ENCODE data around the gene NOX4.

DNA sequence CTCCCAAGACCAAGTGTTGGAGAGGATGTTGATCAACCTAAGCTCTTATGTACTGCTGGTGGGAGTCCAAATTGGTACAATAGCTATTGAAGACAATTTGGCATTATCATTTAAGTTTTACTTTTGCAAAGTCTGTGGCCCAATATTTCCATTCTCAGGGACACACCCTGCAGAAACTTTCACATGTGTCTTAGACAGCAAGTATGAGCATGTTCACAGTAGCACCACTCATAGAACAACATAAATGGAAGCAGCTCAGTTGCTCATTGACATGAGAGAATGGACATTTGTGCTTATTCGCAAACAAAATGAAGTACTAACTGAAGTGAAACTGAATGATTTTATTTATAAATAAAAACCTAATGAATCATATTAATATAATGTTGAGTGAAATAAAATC, 135.5 kb downstream of the NOX4 start:
- TF ChIP-seq POLR2A (IDR thresholded peaks at IDR 0.05; ENCODE audit: low read depth, low read length) = no peak
- TF ChIP-seq BHLHE40 (IDR thresholded peaks at IDR 0.05; ENCODE audit: borderline replicate concordance in 1 of 2, low read depth in 2 of 2, low read length in 1 of 2) = no peak
- no peak for TF ChIP-seq YY1 (IDR thresholded peaks at IDR 0.05; ENCODE audit: low read depth, low read length)
- no peak for TF ChIP-seq RAD21 (IDR thresholded peaks at IDR 0.05; ENCODE audit: insufficient read depth, low read depth, low read length)
- TF ChIP-seq JUND (IDR thresholded peaks at IDR 0.05; ENCODE audit: low read depth, low read length) = no peak
- TF ChIP-seq TAF1 (IDR thresholded peaks at IDR 0.05; ENCODE audit: borderline replicate concordance, low read depth, low read length) = no peak
- no peak for TF ChIP-seq SMAD1 (IDR thresholded peaks at IDR 0.05; ENCODE audit: low read depth, partially characterized antibody)
- no peak for TF ChIP-seq POLR2AphosphoS5 (IDR thresholded peaks at IDR 0.05; ENCODE audit: low read length)
- TF ChIP-seq, protein P1, sequence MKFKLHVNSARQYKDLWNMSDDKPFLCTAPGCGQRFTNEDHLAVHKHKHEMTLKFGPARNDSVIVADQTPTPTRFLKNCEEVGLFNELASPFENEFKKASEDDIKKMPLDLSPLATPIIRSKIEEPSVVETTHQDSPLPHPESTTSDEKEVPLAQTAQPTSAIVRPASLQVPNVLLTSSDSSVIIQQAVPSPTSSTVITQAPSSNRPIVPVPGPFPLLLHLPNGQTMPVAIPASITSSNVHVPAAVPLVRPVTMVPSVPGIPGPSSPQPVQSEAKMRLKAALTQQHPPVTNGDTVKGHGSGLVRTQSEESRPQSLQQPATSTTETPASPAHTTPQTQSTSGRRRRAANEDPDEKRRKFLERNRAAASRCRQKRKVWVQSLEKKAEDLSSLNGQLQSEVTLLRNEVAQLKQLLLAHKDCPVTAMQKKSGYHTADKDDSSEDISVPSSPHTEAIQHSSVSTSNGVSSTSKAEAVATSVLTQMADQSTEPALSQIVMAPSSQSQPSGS (IDR thresholded peaks at IDR 0.05; ENCODE audit: low read length) = no peak
- TF ChIP-seq, protein P2, sequence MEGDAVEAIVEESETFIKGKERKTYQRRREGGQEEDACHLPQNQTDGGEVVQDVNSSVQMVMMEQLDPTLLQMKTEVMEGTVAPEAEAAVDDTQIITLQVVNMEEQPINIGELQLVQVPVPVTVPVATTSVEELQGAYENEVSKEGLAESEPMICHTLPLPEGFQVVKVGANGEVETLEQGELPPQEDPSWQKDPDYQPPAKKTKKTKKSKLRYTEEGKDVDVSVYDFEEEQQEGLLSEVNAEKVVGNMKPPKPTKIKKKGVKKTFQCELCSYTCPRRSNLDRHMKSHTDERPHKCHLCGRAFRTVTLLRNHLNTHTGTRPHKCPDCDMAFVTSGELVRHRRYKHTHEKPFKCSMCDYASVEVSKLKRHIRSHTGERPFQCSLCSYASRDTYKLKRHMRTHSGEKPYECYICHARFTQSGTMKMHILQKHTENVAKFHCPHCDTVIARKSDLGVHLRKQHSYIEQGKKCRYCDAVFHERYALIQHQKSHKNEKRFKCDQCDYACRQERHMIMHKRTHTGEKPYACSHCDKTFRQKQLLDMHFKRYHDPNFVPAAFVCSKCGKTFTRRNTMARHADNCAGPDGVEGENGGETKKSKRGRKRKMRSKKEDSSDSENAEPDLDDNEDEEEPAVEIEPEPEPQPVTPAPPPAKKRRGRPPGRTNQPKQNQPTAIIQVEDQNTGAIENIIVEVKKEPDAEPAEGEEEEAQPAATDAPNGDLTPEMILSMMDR (IDR thresholded peaks at IDR 0.05 in 2 of 3, conservative IDR thresholded peaks at IDR 0.05 in 1 of 3; ENCODE audit: control insufficient read depth in 2 of 3, extremely low read depth in 1 of 3, insufficient read depth in 1 of 3, low read depth in 3 of 3, low read length in 3 of 3) = no peak
- no peak for TF ChIP-seq MXI1 (IDR thresholded peaks at IDR 0.05; ENCODE audit: low read depth, low read length)
- TF ChIP-seq RCOR1 (conservative IDR thresholded peaks at IDR 0.05; ENCODE audit: low read depth, low read length) = no peak
- TF ChIP-seq BRCA1 (IDR thresholded peaks at IDR 0.05; ENCODE audit: low read depth, low read length) = no peak

Data from GM12878 (cell line).